GM12878 (cell line): ENCODE results near the gene BECN2. TPM values are rescaled to one million over a fixed set of nuclear protein-coding genes. Genes with fewer than 3 reads are reported as not detected.

Source experiments
- ATAC-seq: fragments of 200-7000 bp; cut with Tn5 transposase; 3 replicates; pipeline ENCODE4 v1.9.1; 2020; ENCODE audit warnings: mild to moderate bottlenecking, moderate library complexity
- Bru-seq: library from RNA; stranded (reverse); fragments of 400-500 nt; gene quantifications from one replicate; lab custom pipeline; 2021; lab: Mats Ljungman, UMichigan
- BruChase-seq, 2 experiments: library from RNA; stranded (reverse); fragments of 400-500 nt; gene quantifications; one replicate each; lab custom pipeline; 2021; lab: Mats Ljungman, UMichigan
- BruUV-seq: library from RNA; stranded (reverse); fragments of 400-500 nt; replicated peaks from 2 replicates; lab custom pipeline; 2021; lab: Mats Ljungman, UMichigan
- CTCF ChIA-PET: fragments of 300-600 bp; sonication (Branson Sonifier 250); formaldehyde crosslinking; extraction: SDS; loops from one replicate; lab custom pipeline; 2021; ENCODE audit warnings: inconsistent platforms; lab: Yijun Ruan, JAX
- POLR2A ChIA-PET: fragments of 350-600 bp; formaldehyde crosslinking; extraction: SDS; loops from one replicate; lab custom pipeline; 2021; ENCODE audit warnings: inconsistent platforms; lab: Charles Lee
- RAD21 ChIA-PET: fragments of 300-600 bp; sonication (Branson Sonifier 250); formaldehyde crosslinking; loops from one replicate; lab custom pipeline; 2023; ENCODE audit warnings: antibody characterized with exemption; ENCODE audit not compliant: unreplicated experiment; lab: Charles Lee
- SMC1A ChIA-PET: fragments of 300-600 bp; sonication (Branson Sonifier 250); formaldehyde crosslinking; loops from one replicate; lab custom pipeline; 2023; ENCODE audit not compliant: unreplicated experiment, uncharacterized antibody; lab: Charles Lee
- DNase-seq: peaks from one replicate; pipeline ENCODE4 v3.0.0-alpha.2; 2011; ENCODE audit warnings: low read depth, low spot score
- FAIRE-seq: peaks from 3 replicates; lab custom pipeline; 2011; peaks lifted over from hg19 to GRCh38; lab: Jason Lieb, UNC
- H2AFZ ChIP-seq: 2 replicates; pipeline ENCODE4 v1.6.0; 2011; ENCODE audit warnings: low read depth, low read length, control low read depth; ENCODE audit not compliant: control insufficient read depth
- H3K27ac ChIP-seq: 2 replicates; pipeline ENCODE4 v1.5.1; 2011; ENCODE audit warnings: control low read depth; ENCODE audit not compliant: control insufficient read depth, insufficient read depth
- H3K27me3 ChIP-seq, 2 experiments: replicated peaks in 1 of 2; 2 replicates each; pipeline versions ENCODE4 v1.6.0 to v1.6.1; 2011; ENCODE audit warnings: low read length in 1 of 2; ENCODE audit not compliant: control insufficient read depth in 2 of 2, insufficient read depth in 2 of 2
- H3K36me3 ChIP-seq, 2 experiments: 2 replicates each; pipeline ENCODE4 v1.5.1; 2011; ENCODE audit warnings: low read length in 1 of 2; ENCODE audit not compliant: control insufficient read depth in 2 of 2, insufficient read depth in 2 of 2
- H3K4me1 ChIP-seq: 2 replicates; pipeline ENCODE4 v1.6.1; 2011; ENCODE audit warnings: mild to moderate bottlenecking, low read length, moderate library complexity, mixed read lengths; ENCODE audit not compliant: control insufficient read depth, insufficient read depth
- H3K4me2 ChIP-seq: 2 replicates; pipeline ENCODE4 v1.6.0; 2011; ENCODE audit warnings: control low read depth; ENCODE audit not compliant: control insufficient read depth, insufficient read depth
- H3K4me3 ChIP-seq: fragments of 200-600 bp; sonication (generic); 2 replicates; pipeline ENCODE4 v1.5.1; 2016
- H3K79me2 ChIP-seq: 2 replicates; pipeline ENCODE4 v1.6.0; 2011; ENCODE audit warnings: low read length; ENCODE audit not compliant: control insufficient read depth, insufficient read depth
- H3K9ac ChIP-seq: 2 replicates; pipeline ENCODE4 v1.8.0; 2011; ENCODE audit warnings: low read length, control low read depth, mixed read lengths; ENCODE audit not compliant: control insufficient read depth, insufficient read depth
- H3K9me3 ChIP-seq: replicated peaks from 3 replicates; pipeline ENCODE4 v1.5.1; 2011; ENCODE audit warnings: mild to moderate bottlenecking, low read length; ENCODE audit not compliant: control insufficient read depth, insufficient read depth
- H4K20me1 ChIP-seq: 2 replicates; pipeline ENCODE4 v1.6.0; 2011; ENCODE audit not compliant: control insufficient read depth, insufficient read depth
- ATF3 ChIP-seq: IDR thresholded peaks from 2 replicates; pipeline ENCODE4 v1.6.1; 2011; ENCODE audit warnings: low read depth, mild to moderate bottlenecking, low read length, moderate library complexity, borderline replicate concordance; ENCODE audit errors: extremely low read depth
- E2F8 ChIP-seq: fragments of 450-650 bp; IDR thresholded peaks from 2 replicates; pipeline ENCODE4 v1.6.1; 2018; ENCODE audit warnings: mild to moderate bottlenecking, low read depth, moderate library complexity; ENCODE audit not compliant: partially characterized antibody
- E4F1 ChIP-seq: fragments of 450-650 bp; IDR thresholded peaks from 2 replicates; pipeline ENCODE4 v1.6.1; 2018; ENCODE audit warnings: borderline replicate concordance, mild to moderate bottlenecking; ENCODE audit not compliant: partially characterized antibody
- WGBS: methylation state at CpG from one replicate; pipeline ENCODE4 v1.1.6; 2016; ENCODE audit warnings: low lambda C conversion rate; ENCODE audit not compliant: insufficient replicate concordance, insufficient coverage; ENCODE audit errors: missing lambda C conversion rate; 5-methylcytosine and 5-hydroxymethylcytosine counted together
- in situ Hi-C: fragments of 300-500 bp; cut with MboI; formaldehyde crosslinking; loops from 9 replicates; pipeline ENCODE4 v1.14.3; 2018; ENCODE audit warnings: mixed read lengths
- intact Hi-C: fragments of 100-400 bp; cut with micrococcal nuclease; formaldehyde crosslinking; loops from one replicate; pipeline ENCODE4 v1.14.2; 2022; ENCODE audit not compliant: unreplicated experiment
- long read RNA-seq, 2 experiments: library from polyadenylated mRNA; unstranded; transcript quantifications; one replicate each; pipeline ENCODE4 v2.0.0, GENCODE V29; 2019 to 2020
- polyA minus RNA-seq, 3 experiments: library from RNA; depleted of rRNA, polyadenylated mRNA; stranded (reverse); fragments of >200 nt; gene quantifications; 2 replicates each; pipeline ENCODE4 v1.2.3, GENCODE V29; 2011
- polyA plus RNA-seq, 11 experiments: library from polyadenylated mRNA; depleted of rRNA in 4 of 11; unstranded in 6 of 11; stranded (reverse) in 5 of 11; fragments of >200 nt; fragmentation: Nextera tagmentation in 4 of 11; fragmentation: Illumina TruSeq in 1 of 11; extraction: Ambion mirVana in 4 of 11; extraction: Trizol in 1 of 11; gene quantifications; 1 replicate in 1 of 11; 2 replicates in 10 of 11; pipeline versions ENCODE4 v1.2.1 to v1.2.3, GENCODE V29; 2011 to 2016; ENCODE audit warnings: inconsistent platforms in 2 of 11, missing spikeins in 2 of 11, low read depth in 1 of 11
- total RNA-seq, 4 experiments: library from RNA; depleted of rRNA in 3 of 4; stranded (reverse); fragments of >200 nt in 3 of 4; fragmentation: Illumina TruSeq in 1 of 4; extraction: Trizol in 1 of 4; gene quantifications; 2 replicates each; pipeline versions ENCODE4 v1.2.1 to v1.2.3, GENCODE V29; 2013 to 2021

The BECN2 gene
- not detected in 2 replicates for total RNA-seq (2013; cell fraction: nucleolus; rRNA removed)
- total RNA-seq (2014; rRNA removed) (not detected in 2 replicates), total RNA-seq (2014; rRNA removed; fragmentation: Illumina TruSeq; extraction: Trizol) (not detected in 2 replicates), total RNA-seq (2021) (not detected in 2 replicates), polyA plus RNA-seq (2011; rRNA removed) (not detected in 2 replicates), polyA plus RNA-seq (2014; fragmentation: Illumina TruSeq; extraction: Trizol) (not detected in 2 replicates), polyA plus RNA-seq (2014; fragmentation: Nextera tagmentation; extraction: Ambion mirVana) (not detected), polyA plus RNA-seq (2014; rRNA removed) (not detected in 2 replicates), polyA plus RNA-seq (2016; fragmentation: Nextera tagmentation; extraction: Ambion mirVana) (not detected), polyA minus RNA-seq (2011; rRNA and poly(A)+ RNA removed) (not detected in 2 replicates), Bru-seq, nascent RNA (not detected), BruChase-seq, experiment 1, labeled RNA remaining after a 6-hour chase (not detected), BruChase-seq, experiment 2, labeled RNA remaining after a 2-hour chase (not detected)
- not detected for polyA plus RNA-seq (2011; ENCODE audit: low read depth)
- polyA plus RNA-seq (2011; cell fraction: cytosol; rRNA removed), result not detected in 2 replicates
- polyA plus RNA-seq (2011; cell fraction: nucleus; rRNA removed), result not detected in 2 replicates
- not detected in 2 replicates for polyA plus RNA-seq (2012)
- not detected in 2 replicates for polyA minus RNA-seq (2011; cell fraction: cytosol; rRNA and poly(A)+ RNA removed)
- not detected in 2 replicates for polyA minus RNA-seq (2011; cell fraction: nucleus; rRNA and poly(A)+ RNA removed)
- long read RNA-seq, experiment 1, result 0 reads
- long read RNA-seq, experiment 2, result 0 reads

- H3K9me3 ChIP-seq, result no peaks in the 10 kb centered on the region
- CTCF ChIA-PET, result no interaction called here
- H4K20me1 ChIP-seq, result no peaks in the 10 kb centered on the region
- no peaks in the 10 kb centered on the region for H3K79me2 ChIP-seq
- SMC1A ChIA-PET, result no interaction called here
- no TSS peak for BruUV-seq
- in situ Hi-C loops (no loop called here), intact Hi-C loops (no loop called here)
- no peak within 1 kb of the TSS for H3K9ac ChIP-seq
- no peak within 1 kb of the TSS for H3K4me3 ChIP-seq
- no peaks in the 10 kb centered on the region for H3K4me1 ChIP-seq
- POLR2A ChIA-PET, result no interaction called here
- no peak for DNase-seq
- TF ChIP-seq ATF3 (no peak), E2F8 (no peak), E4F1 (no peak)
- FAIRE-seq, result no peak
- H2AFZ ChIP-seq, result no peak within 1 kb of the TSS
- no peak within 1 kb of the TSS for H3K4me2 ChIP-seq
- no peaks in the 10 kb centered on the region for H3K36me3 ChIP-seq
- no peaks in the 10 kb centered on the region for H3K27me3 ChIP-seq
- no peak within 1 kb of the TSS for H3K27ac ChIP-seq
- WGBS, result 64% methylated on average over 33 of the region's 33 CpGs
- RAD21 ChIA-PET, result no interaction called here
- ATAC-seq, result peak; percentile 34; the same call in 1 of the 3 replicates
Observed at GRCh38 chr1:241957692-241958494, at the start of gene BECN2. BECN2 (plus strand) TSS chr1:241957767; CDS start chr1:241957767, 0 bp downstream.
